H9 (cell line): ENCODE measurements around the gene AGMAT. TPM values are rescaled to one million over a fixed set of nuclear protein-coding genes. Genes with fewer than 3 reads are reported as not detected.

Experiments used
- DNase-seq: peaks from one replicate; pipeline ENCODE4 v3.0.0-alpha.2; 2017
- H2AFZ ChIP-seq: one replicate; pipeline ENCODE4 v1.6.1; 2013; ENCODE audit warnings: mild to moderate bottlenecking, low read length, control low read depth, moderate library complexity
- H2AK5ac ChIP-seq: 2 replicates; pipeline ENCODE4 v1.6.1; 2013; ENCODE audit warnings: low read length, control low read depth, mixed read lengths; ENCODE audit not compliant: insufficient read length
- H2BK120ac ChIP-seq: one replicate; pipeline ENCODE4 v1.6.1; 2013; ENCODE audit warnings: low read depth, mild to moderate bottlenecking, low read length, control low read depth, inconsistent platforms; ENCODE audit not compliant: poor library complexity, severe bottlenecking
- H2BK12ac ChIP-seq: 2 replicates; pipeline ENCODE4 v1.6.1; 2013; ENCODE audit warnings: low read length, control low read depth, mixed read lengths, low read depth; ENCODE audit not compliant: insufficient read length
- H2BK15ac ChIP-seq: 2 replicates; pipeline ENCODE4 v1.6.1; 2013; ENCODE audit warnings: low read depth, low read length, control low read depth
- H2BK20ac ChIP-seq: one replicate; pipeline ENCODE4 v1.6.1; 2013; ENCODE audit warnings: low read depth, mild to moderate bottlenecking, low read length, control low read depth, inconsistent platforms; ENCODE audit not compliant: poor library complexity, severe bottlenecking
- H2BK5ac ChIP-seq: 2 replicates; pipeline ENCODE4 v1.6.1; 2013; ENCODE audit warnings: low read length, control low read depth, mixed read lengths; ENCODE audit not compliant: insufficient read length
- H3K14ac ChIP-seq: 2 replicates; pipeline ENCODE4 v1.6.1; 2013; ENCODE audit warnings: low read length, control low read depth; ENCODE audit not compliant: insufficient read depth
- H3K18ac ChIP-seq: 2 replicates; pipeline ENCODE4 v1.6.1; 2013; ENCODE audit warnings: low read depth, mild to moderate bottlenecking, mixed read lengths, low read length, control low read depth; ENCODE audit not compliant: insufficient read length
- H3K23ac ChIP-seq: 2 replicates; pipeline ENCODE4 v1.6.1; 2013; ENCODE audit warnings: low read length, control low read depth, mixed read lengths, low read depth; ENCODE audit not compliant: insufficient read length
- H3K23me2 ChIP-seq: 2 replicates; pipeline ENCODE4 v1.6.1; 2013; ENCODE audit warnings: low read depth, mild to moderate bottlenecking, mixed read lengths, low read length, control low read depth; ENCODE audit not compliant: insufficient read length, poor library complexity, severe bottlenecking
- H3K27ac ChIP-seq: 2 replicates; pipeline ENCODE4 v1.5.1; 2013; ENCODE audit warnings: low read length, control low read depth, mixed read lengths, low read depth; ENCODE audit not compliant: insufficient read length
- H3K27me3 ChIP-seq: 2 replicates; pipeline ENCODE4 v1.6.1; 2013; ENCODE audit warnings: low read length, control low read depth, inconsistent platforms; ENCODE audit not compliant: insufficient read depth
- H3K4ac ChIP-seq: 2 replicates; pipeline ENCODE4 v1.6.1; 2013; ENCODE audit warnings: low read depth, mild to moderate bottlenecking, control low read depth, inconsistent platforms, low read length, moderate library complexity
- H3K4me1 ChIP-seq: 2 replicates; pipeline ENCODE4 v1.6.1; 2013; ENCODE audit warnings: low read length, control low read depth, inconsistent platforms; ENCODE audit not compliant: insufficient read depth
- H3K4me2 ChIP-seq: 2 replicates; pipeline ENCODE4 v1.6.1; 2013; ENCODE audit warnings: low read length, control low read depth, mixed read lengths; ENCODE audit not compliant: insufficient read length, insufficient read depth
- H3K56ac ChIP-seq: 2 replicates; pipeline ENCODE4 v1.6.1; 2013; ENCODE audit warnings: low read depth, mild to moderate bottlenecking, mixed read lengths, low read length, control low read depth; ENCODE audit not compliant: insufficient read length
- H3K79me1 ChIP-seq: 2 replicates; pipeline ENCODE4 v1.6.1; 2013; ENCODE audit warnings: low read depth, mild to moderate bottlenecking, moderate library complexity, low read length, control low read depth, inconsistent platforms; ENCODE audit not compliant: insufficient read depth, poor library complexity, severe bottlenecking
- H3K79me2 ChIP-seq: 2 replicates; pipeline ENCODE4 v1.6.1; 2013; ENCODE audit warnings: low read length, control low read depth, inconsistent platforms; ENCODE audit not compliant: insufficient read depth
- H3K9ac ChIP-seq: 2 replicates; pipeline ENCODE4 v1.6.1; 2013; ENCODE audit warnings: low read length, control low read depth, mixed read lengths; ENCODE audit not compliant: insufficient read length; ENCODE audit errors: extremely low read depth
- H3K9me3 ChIP-seq: one replicate; pipeline ENCODE4 v1.6.1; 2013; ENCODE audit warnings: low read depth, low read length, inconsistent platforms; ENCODE audit not compliant: control insufficient read depth
- H3T11ph ChIP-seq: one replicate; pipeline ENCODE4 v1.6.1; 2013; ENCODE audit warnings: mild to moderate bottlenecking, low read length, control low read depth, inconsistent platforms
- H4K20me1 ChIP-seq: one replicate; pipeline ENCODE4 v1.6.1; 2013; ENCODE audit not compliant: control insufficient read depth, insufficient read length, insufficient read depth
- H4K5ac ChIP-seq: 2 replicates; pipeline ENCODE4 v1.6.1; 2013; ENCODE audit warnings: low read depth, mild to moderate bottlenecking, mixed read lengths, low read length, control low read depth; ENCODE audit not compliant: insufficient read length
- H4K8ac ChIP-seq: replicated peaks from 2 replicates; pipeline ENCODE4 v1.6.1; 2013; ENCODE audit warnings: low read length, control low read depth, mixed read lengths, low read depth; ENCODE audit not compliant: insufficient read length
- H4K91ac ChIP-seq: 2 replicates; pipeline ENCODE4 v1.6.1; 2013; ENCODE audit warnings: low read depth, mild to moderate bottlenecking, moderate library complexity, mixed read lengths, low read length, control low read depth; ENCODE audit not compliant: insufficient read length
- H3K27ac Mint-ChIP-seq, 3 experiments: 2 replicates in 2 of 3; 3 replicates in 1 of 3; pipeline ENCODE4 v1.8.0; 2020 to 2021; ENCODE audit warnings: mixed read lengths in 3 of 3, mild to moderate bottlenecking in 1 of 3, moderate library complexity in 1 of 3
- H3K27me3 Mint-ChIP-seq: 2 replicates; pipeline ENCODE4 v1.8.0; 2021; ENCODE audit warnings: low read depth, mild to moderate bottlenecking, moderate library complexity, mixed read lengths
- H3K36me3 Mint-ChIP-seq, 3 experiments: 2 replicates in 2 of 3; 3 replicates in 1 of 3; pipeline ENCODE4 v1.8.0; 2020 to 2021; ENCODE audit warnings: low read depth in 3 of 3, mixed read lengths in 3 of 3; ENCODE audit not compliant: insufficient read depth in 1 of 3
- H3K4me1 Mint-ChIP-seq, 2 experiments: 2 replicates each; pipeline ENCODE4 v1.8.0; 2020; ENCODE audit warnings: mixed read lengths in 2 of 2
- H3K4me3 Mint-ChIP-seq, 2 experiments: 2 replicates in 1 of 2; 3 replicates in 1 of 2; pipeline ENCODE4 v1.8.0; 2020 to 2021; ENCODE audit warnings: mild to moderate bottlenecking in 2 of 2, mixed read lengths in 2 of 2, moderate library complexity in 1 of 2
- H3K9me3 Mint-ChIP-seq, 2 experiments: 2 replicates in 1 of 2; 3 replicates in 1 of 2; pipeline ENCODE4 v1.8.0; 2020; ENCODE audit warnings: mild to moderate bottlenecking in 2 of 2, mixed read lengths in 2 of 2, moderate library complexity in 1 of 2
- CTCF ChIP-seq: fragments of 200-600 bp; sonication (generic); conservative IDR thresholded peaks from 3 replicates; pipeline ENCODE4 v1.8.0; 2021; ENCODE audit warnings: antibody characterized with exemption, mild to moderate bottlenecking
- WGBS: extraction: QIAGEN DNeasy Blood & Tissue Kit; methylation state at CpG from one replicate; pipeline ENCODE4 v1.1.7; 2013; ENCODE audit warnings: missing lambda C conversion rate, low lambda C conversion rate, mixed read lengths; ENCODE audit not compliant: insufficient read length; ENCODE audit errors: extremely low coverage; 5-methylcytosine and 5-hydroxymethylcytosine counted together
- total RNA-seq: library from RNA; stranded (reverse); gene quantifications from 2 replicates; pipeline ENCODE4 v1.2.1, GENCODE V29; 2021

The AGMAT gene
- total RNA-seq, 1 experiment from 2014 or later: 4.0 TPM

- no peak overlapping the region for H2BK15ac ChIP-seq
- Mint-ChIP-seq H3K27me3 (no peaks in the 10 kb centered on the region), H3K4me1 (no peaks in the 10 kb centered on the region), H3K27ac (peak overlapping the region in 2 of 3 experiments; percentile 4 to 49; a peak in 2 of 7 replicates), H3K9me3 (no peaks in the 10 kb centered on the region), H3K36me3 (peaks cover 17 to 61% (median 43%) of the 10 kb centered on the region in 3 experiments; a peak in 6 of 7 replicates), H3K4me3 (no peak overlapping the region)
- no peak overlapping the region for H3K4ac ChIP-seq
- no peak overlapping the region for H3K4me2 ChIP-seq
- no peak overlapping the region for H2BK120ac ChIP-seq
- no peaks in the 10 kb centered on the region for H3K9me3 ChIP-seq
- H2AFZ ChIP-seq: no peak overlapping the region
- H3K18ac ChIP-seq: no peak overlapping the region
- no peak overlapping the region for H4K91ac ChIP-seq
- H3K14ac ChIP-seq: no peak overlapping the region
- DNase-seq: no peak
- no peak overlapping the region for H3K56ac ChIP-seq
- no peak overlapping the region for H2BK12ac ChIP-seq
- H3K27ac ChIP-seq: no peak overlapping the region
- no peak overlapping the region for H2AK5ac ChIP-seq
- no peaks in the 10 kb centered on the region for H3K4me1 ChIP-seq
- H4K8ac ChIP-seq: no peak overlapping the region
- no peaks in the 10 kb centered on the region for H3K79me2 ChIP-seq
- H2BK20ac ChIP-seq: no peak overlapping the region
- no CpG with 5 or more reads among the region's 6 CpGs for WGBS
- no peaks in the 10 kb centered on the region; the same call in 1 of the 2 replicates for H3K27me3 ChIP-seq
- H2BK5ac ChIP-seq: no peak overlapping the region
- H3K23ac ChIP-seq: no peak overlapping the region
- H4K5ac ChIP-seq: no peak overlapping the region
- TF ChIP-seq CTCF: no peak
- no peaks in the 10 kb centered on the region for H3K23me2 ChIP-seq
- no peaks in the 10 kb centered on the region for H3K79me1 ChIP-seq
- no peak overlapping the region for H3K9ac ChIP-seq
- no peak overlapping the region for H3T11ph ChIP-seq
- no peaks in the 10 kb centered on the region for H4K20me1 ChIP-seq
Observed at GRCh38 chr1:15538771-15539170, 46.1 kb downstream of the AGMAT start.
